ENCODE measurements around the gene CAMKK2. TPM values are rescaled to one million over a fixed set of nuclear protein-coding genes. Genes with fewer than 3 reads are reported as not detected.

The CAMKK2 gene
- total RNA-seq, 1 experiment from 2014 or later = 34.0 TPM

GRCh38 chr12:121274036-121274763 lies 22.3 kb downstream of the CAMKK2 start:
- no TSS peak for BruUV-seq (replicated peaks)
- no peaks in the 10 kb centered on the region for H3K27me3 Mint-ChIP-seq (ENCODE audit: unreplicated experiment)
- peaks cover 7% of the 10 kb centered on the region for H3K4me1 Mint-ChIP-seq (ENCODE audit: low read depth, unreplicated experiment)
- DNase-seq = no peak
- no peak overlapping the region for H3K4me3 Mint-ChIP-seq (ENCODE audit: low read depth, unreplicated experiment)
- CTCF ChIA-PET = no interaction called here
- H3K27ac Mint-ChIP-seq (ENCODE audit: unreplicated experiment) = no peak overlapping the region
- intact Hi-C loops (cut with micrococcal nuclease; ENCODE audit: unreplicated experiment) = no loop called here
- TF ChIP-seq CTCF (IDR thresholded peaks at IDR 0.05; ENCODE audit: unreplicated experiment) = no peak
- H3K9me3 Mint-ChIP-seq (ENCODE audit: low read depth, unreplicated experiment) = no peaks in the 10 kb centered on the region
- H3K36me3 Mint-ChIP-seq (ENCODE audit: insufficient read depth, unreplicated experiment) = peaks cover 28% of the 10 kb centered on the region

GRCh38 chr12:121273364-121273896 lies 23.1 kb downstream of the CAMKK2 start:
- H3K36me3 Mint-ChIP-seq (ENCODE audit: insufficient read depth, unreplicated experiment) = peaks cover 28% of the 10 kb centered on the region
- no peak for DNase-seq
- H3K4me3 Mint-ChIP-seq (ENCODE audit: low read depth, unreplicated experiment) = no peak overlapping the region
- CTCF ChIA-PET = interaction anchor here (1.5 kb wide), 1 partner anchor 22 kb away, joined by 3 read pairs; the partner anchor contains the start of gene CAMKK2
- no TSS peak for BruUV-seq (replicated peaks)
- no peaks in the 10 kb centered on the region for H3K27me3 Mint-ChIP-seq (ENCODE audit: unreplicated experiment)
- H3K9me3 Mint-ChIP-seq (ENCODE audit: low read depth, unreplicated experiment) = no peaks in the 10 kb centered on the region
- intact Hi-C loops (cut with micrococcal nuclease; ENCODE audit: unreplicated experiment) = no loop called here
- no peak for TF ChIP-seq CTCF (IDR thresholded peaks at IDR 0.05; ENCODE audit: unreplicated experiment)
- peaks cover 7% of the 10 kb centered on the region for H3K4me1 Mint-ChIP-seq (ENCODE audit: low read depth, unreplicated experiment)
- H3K27ac Mint-ChIP-seq (ENCODE audit: unreplicated experiment) = no peak overlapping the region

- CTCF ChIA-PET = interaction anchor here (0.5 kb wide), 1 partner anchor 135 kb away, joined by 5 read pairs; no protein-coding TSS in a partner anchor
- intact Hi-C loops (cut with micrococcal nuclease; ENCODE audit: unreplicated experiment) = no loop called here
- Mint-ChIP-seq H3K27me3 (ENCODE audit: unreplicated experiment) (no peaks in the 10 kb centered on the region), H3K4me3 (ENCODE audit: low read depth, unreplicated experiment) (no peak overlapping the region), H3K36me3 (ENCODE audit: insufficient read depth, unreplicated experiment) (peaks cover 13% of the 10 kb centered on the region), H3K9me3 (ENCODE audit: low read depth, unreplicated experiment) (no peaks in the 10 kb centered on the region), H3K27ac (ENCODE audit: unreplicated experiment) (no peak overlapping the region), H3K4me1 (ENCODE audit: low read depth, unreplicated experiment) (no peaks in the 10 kb centered on the region)
- no peak for TF ChIP-seq CTCF (IDR thresholded peaks at IDR 0.05; ENCODE audit: unreplicated experiment)
- no peak for DNase-seq
- BruUV-seq (replicated peaks) = no TSS peak
These were observed 28.7 kb downstream of the CAMKK2 start for GRCh38 chr12:121267822-121268221.

- no peaks in the 10 kb centered on the region for H3K4me1 Mint-ChIP-seq (ENCODE audit: low read depth, unreplicated experiment)
- no peak for DNase-seq
- no TSS peak for BruUV-seq (replicated peaks)
- intact Hi-C loops (cut with micrococcal nuclease; ENCODE audit: unreplicated experiment) = no loop called here
- CTCF ChIA-PET = no interaction called here
- no peaks in the 10 kb centered on the region for H3K9me3 Mint-ChIP-seq (ENCODE audit: low read depth, unreplicated experiment)
- H3K27me3 Mint-ChIP-seq (ENCODE audit: unreplicated experiment) = no peaks in the 10 kb centered on the region
- H3K36me3 Mint-ChIP-seq (ENCODE audit: insufficient read depth, unreplicated experiment) = peaks cover 6% of the 10 kb centered on the region
- TF ChIP-seq CTCF (IDR thresholded peaks at IDR 0.05; ENCODE audit: unreplicated experiment) = no peak
- no peak overlapping the region for H3K4me3 Mint-ChIP-seq (ENCODE audit: low read depth, unreplicated experiment)
- H3K27ac Mint-ChIP-seq (ENCODE audit: unreplicated experiment) = no peak overlapping the region
These were observed 31.5 kb downstream of the CAMKK2 start for GRCh38 chr12:121264951-121265515.
